ENCODE data around the gene MTA1.

The MTA1 gene

GRCh38 chr14:105445901-105446845 is 26.5 kb downstream of the MTA1 start:
- DNase-seq (ENCODE audit: low spot score): no peak

- DNase-seq (ENCODE audit: low spot score): no peak
These were observed 27.3 kb downstream of the MTA1 start for GRCh38 chr14:105446971-105447370.

GRCh38 chr14:105447651-105448640 is 28.3 kb downstream of the MTA1 start:
- no peak for DNase-seq (ENCODE audit: low spot score)

GRCh38 chr14:105448706-105449111 is 29.1 kb downstream of the MTA1 start:
- DNase-seq (ENCODE audit: low spot score): peak; percentile 76

- no peak for DNase-seq (ENCODE audit: low spot score)
These were observed 29.9 kb downstream of the MTA1 start for GRCh38 chr14:105449276-105450122.

- no peak for DNase-seq (ENCODE audit: low spot score)
These were observed 30.5 kb downstream of the MTA1 start for GRCh38 chr14:105450123-105450505.

- no peak for DNase-seq (ENCODE audit: low spot score)
These were observed 31.5 kb downstream of the MTA1 start for GRCh38 chr14:105450864-105451720.

GRCh38 chr14:105452963-105453362 is 33.3 kb downstream of the MTA1 start:
- DNase-seq (ENCODE audit: low spot score): no peak

- no peak for DNase-seq (ENCODE audit: low spot score)
These were observed 34.2 kb downstream of the MTA1 start for GRCh38 chr14:105453847-105454246.

- DNase-seq (ENCODE audit: low spot score): no peak
These were observed 35.5 kb downstream of the MTA1 start for GRCh38 chr14:105455086-105455640.

GRCh38 chr14:105455766-105456660 is 36.4 kb downstream of the MTA1 start:
- no peak for DNase-seq (ENCODE audit: low spot score)

GRCh38 chr14:105456736-105457617 is 37.4 kb downstream of the MTA1 start:
- DNase-seq (ENCODE audit: low spot score): no peak

GRCh38 chr14:105458010-105458409 is 38.4 kb downstream of the MTA1 start:
- DNase-seq (ENCODE audit: low spot score): no peak

- no peak for DNase-seq (ENCODE audit: low spot score)
These were observed 38.9 kb downstream of the MTA1 start for GRCh38 chr14:105458571-105458970.

- DNase-seq (ENCODE audit: low spot score): no peak
These were observed 40.5 kb downstream of the MTA1 start for GRCh38 chr14:105460116-105460515.

- DNase-seq (ENCODE audit: low spot score): no peak
These were observed 41.0 kb downstream of the MTA1 start for GRCh38 chr14:105460616-105461015.

GRCh38 chr14:105461903-105462302 is 42.3 kb downstream of the MTA1 start:
- DNase-seq (ENCODE audit: low spot score): no peak

- no peak for DNase-seq (ENCODE audit: low spot score)
These were observed 44.9 kb downstream of the MTA1 start for GRCh38 chr14:105464501-105464900.
